Right ventricle myocardium inferior (tissue), 1 donor: ENCODE measurements around the gene RAMP3. TPM values are rescaled to one million over a fixed set of nuclear protein-coding genes. Genes with fewer than 3 reads are reported as not detected.
"Not testable (repeated sequence)": the region's sequence is repeated elsewhere in the genome, so short reads cannot be mapped to it uniquely, and the experiment has no call there.

Source experiments
- ATAC-seq: fragments of 200-7000 bp; cut with Tn5 transposase; one replicate; pipeline ENCODE4 v1.9.1; 2020; ENCODE audit warnings: mild to moderate bottlenecking, moderate library complexity
- DNase-seq: peaks from one replicate; pipeline ENCODE4 v3.0.0; 2021; ENCODE audit errors: missing footprints
- intact Hi-C: fragments of 100-400 bp; cut with DNase I; formaldehyde crosslinking; loops from one replicate; pipeline ENCODE4 v1.11.0; 2022
- total RNA-seq: library from RNA; stranded (reverse); fragmentation: NEBNext Ultra II Directional; extraction: Animal tissue kit (Norgen Biotek cat#: 25700); gene quantifications from one replicate; pipeline ENCODE4 v1.2.1, GENCODE V29; 2021
- donor health status: DM: no; HTN: yes; CAD: no; lungs with severe emphysema.

The RAMP3 gene
- total RNA-seq, 1 donor from 2014 or later = 33.8 TPM

DNA sequence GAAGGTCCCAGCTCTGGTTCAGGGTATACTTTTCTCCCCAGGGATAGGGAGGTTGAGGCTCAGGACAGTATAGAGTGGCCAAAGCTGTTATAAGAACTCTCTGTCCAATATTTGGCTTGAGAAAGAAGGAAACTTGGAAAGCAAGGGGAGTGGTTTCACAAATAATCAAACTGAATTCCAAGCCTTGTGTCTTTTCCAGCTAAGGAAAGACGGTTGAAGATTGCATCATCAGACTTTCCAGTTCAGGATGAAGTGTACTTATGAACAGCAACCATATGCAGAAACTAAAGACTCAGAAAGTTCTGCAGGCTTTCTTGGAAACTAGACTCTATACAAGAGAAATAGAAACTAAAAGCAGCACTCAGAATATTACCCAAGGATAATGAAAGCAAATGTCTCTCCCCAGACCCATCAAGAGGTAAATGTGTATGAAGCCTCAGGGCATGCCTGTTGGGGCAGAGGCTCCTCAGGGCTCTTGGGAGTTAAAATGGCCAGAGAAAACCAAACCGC is 46.4 kb downstream of the RAMP3 start:
- intact Hi-C loops = no loop called here
- peak; percentile 73 for ATAC-seq

GRCh38 chr7:45206266-45206665 is 48.7 kb downstream of the RAMP3 start:
- intact Hi-C loops, ATAC-seq, DNase-seq: not testable (repeated sequence)

More for the DNA sequence above, 46.4 kb downstream of the RAMP3 start:
- DNase-seq = no peak

DNA sequence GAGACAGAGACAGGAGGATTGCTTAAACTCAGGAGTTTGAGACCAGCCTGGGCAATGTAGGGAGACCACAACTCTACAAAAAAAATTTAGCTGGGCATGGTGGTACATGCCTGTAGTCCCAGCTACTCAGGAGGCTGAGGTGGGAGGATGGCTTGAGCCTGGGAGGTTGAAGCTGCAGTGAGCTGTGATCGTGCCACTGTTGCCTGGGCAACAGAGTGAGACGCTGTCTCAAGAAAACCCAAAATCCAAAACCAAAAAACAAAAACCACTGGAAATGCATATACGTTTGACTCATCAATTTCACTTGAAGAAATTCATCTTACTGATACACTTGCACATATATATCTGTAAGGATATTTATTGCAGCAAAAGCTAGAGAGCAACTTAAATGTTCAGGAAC is 52.3 kb downstream of the RAMP3 start:
- DNase-seq, ATAC-seq: not testable (repeated sequence)
- intact Hi-C loops = loop anchor here (2.0 kb wide), 2 partner anchors 31 to 51 kb away; no protein-coding TSS in a partner anchor

- DNase-seq = no peak
- ATAC-seq = peak; percentile 49
- intact Hi-C loops = loop anchor here (2.0 kb wide), 2 partner anchors 30 to 52 kb away; no protein-coding TSS in a partner anchor
Measured at GRCh38 chr7:45211066-45211465, 53.5 kb downstream of the RAMP3 start.

DNA sequence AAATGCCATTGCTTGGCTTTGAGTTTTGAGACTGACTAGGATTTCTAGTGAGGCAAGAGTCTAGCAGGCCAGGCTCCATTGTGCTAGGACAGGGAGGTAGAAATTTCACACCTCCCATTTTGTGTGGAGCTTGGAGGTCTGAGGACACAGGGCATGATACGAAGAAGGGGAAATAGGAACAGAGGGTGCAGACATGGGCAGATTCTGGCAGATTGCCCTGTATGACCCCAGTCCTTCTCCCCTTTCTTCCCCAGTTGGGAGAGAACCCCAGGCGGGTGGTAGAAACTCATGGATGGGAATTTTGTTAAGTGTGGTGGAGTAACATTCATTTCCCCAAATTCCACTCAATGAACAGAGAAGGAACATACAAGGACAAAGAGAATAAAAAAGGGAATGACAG is 54.4 kb downstream of the RAMP3 start:
- DNase-seq (no peak), ATAC-seq (no peak)
- intact Hi-C loops = loop anchor here (2.0 kb wide), 2 partner anchors 29 to 53 kb away; no protein-coding TSS in a partner anchor

- ATAC-seq (no peak), DNase-seq (no peak)
- intact Hi-C loops = no loop called here
Measured at GRCh38 chr7:45212606-45213005, 55.0 kb downstream of the RAMP3 start.

GRCh38 chr7:45215601-45216062 is 58.0 kb downstream of the RAMP3 start:
- ATAC-seq (no peak), DNase-seq (no peak)
- intact Hi-C loops = no loop called here

- DNase-seq = no peak
- intact Hi-C loops = no loop called here
- no peak for ATAC-seq
Measured at GRCh38 chr7:45216181-45216580, 58.6 kb downstream of the RAMP3 start.

DNA sequence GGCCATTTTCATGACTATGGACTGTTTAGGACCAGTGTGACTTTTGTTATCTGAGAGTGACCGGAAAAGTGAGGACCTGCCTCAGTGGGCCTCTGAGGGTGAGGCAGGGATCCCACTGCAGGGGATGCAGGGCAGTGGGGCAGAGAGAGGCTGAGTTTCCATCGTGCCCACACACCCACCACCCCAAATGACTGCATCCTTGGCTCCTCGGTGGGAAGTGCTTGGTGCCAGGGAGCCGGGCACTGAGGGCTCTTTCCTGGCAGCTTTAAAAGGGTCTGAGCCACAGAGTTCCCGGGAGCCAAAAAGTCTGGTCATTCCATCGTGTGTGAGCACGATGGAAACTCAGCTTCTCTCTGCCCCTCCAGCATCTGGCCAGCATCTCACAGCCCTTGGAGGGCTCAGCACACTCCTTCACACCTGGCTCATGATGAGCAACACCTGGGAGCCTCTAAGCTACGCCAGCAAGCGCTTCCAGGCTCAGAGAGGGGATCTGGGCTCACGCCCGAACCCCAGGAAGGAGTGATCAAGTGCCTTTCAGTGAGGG is 59.1 kb downstream of the RAMP3 start:
- DNase-seq (no peak), ATAC-seq (no peak)
- intact Hi-C loops = no loop called here

DNA sequence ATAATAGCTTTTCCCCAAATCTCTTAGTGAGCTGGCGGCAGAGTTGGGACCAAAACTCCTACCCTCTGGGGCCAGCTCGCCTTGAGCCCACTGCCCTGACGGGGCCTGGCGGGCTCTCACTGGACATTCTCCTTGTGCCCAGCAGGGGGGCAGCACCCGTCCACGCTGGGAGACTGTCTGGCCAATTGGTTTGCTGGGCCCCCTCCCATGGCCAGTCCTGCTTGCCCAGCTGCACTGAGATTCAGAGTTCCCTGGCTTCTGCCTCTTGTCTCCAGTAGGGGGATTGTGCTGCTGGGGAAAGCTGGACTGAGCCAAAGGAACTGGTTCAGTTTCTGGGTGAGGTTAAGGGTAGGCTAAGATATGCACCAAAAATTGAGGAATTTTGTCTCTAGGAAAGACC is 59.8 kb downstream of the RAMP3 start:
- DNase-seq = no peak
- intact Hi-C loops = no loop called here
- ATAC-seq = peak; percentile 38

- ATAC-seq (no peak), DNase-seq (no peak)
- intact Hi-C loops = no loop called here
Measured at GRCh38 chr7:45219130-45219529, 61.5 kb downstream of the RAMP3 start.

- no peak for ATAC-seq
- intact Hi-C loops = no loop called here
- DNase-seq = no peak
Measured at GRCh38 chr7:45219801-45220435, 62.3 kb downstream of the RAMP3 start.

GRCh38 chr7:45220846-45221618 is 63.4 kb downstream of the RAMP3 start:
- DNase-seq (no peak), ATAC-seq (no peak)
- intact Hi-C loops = no loop called here

DNA sequence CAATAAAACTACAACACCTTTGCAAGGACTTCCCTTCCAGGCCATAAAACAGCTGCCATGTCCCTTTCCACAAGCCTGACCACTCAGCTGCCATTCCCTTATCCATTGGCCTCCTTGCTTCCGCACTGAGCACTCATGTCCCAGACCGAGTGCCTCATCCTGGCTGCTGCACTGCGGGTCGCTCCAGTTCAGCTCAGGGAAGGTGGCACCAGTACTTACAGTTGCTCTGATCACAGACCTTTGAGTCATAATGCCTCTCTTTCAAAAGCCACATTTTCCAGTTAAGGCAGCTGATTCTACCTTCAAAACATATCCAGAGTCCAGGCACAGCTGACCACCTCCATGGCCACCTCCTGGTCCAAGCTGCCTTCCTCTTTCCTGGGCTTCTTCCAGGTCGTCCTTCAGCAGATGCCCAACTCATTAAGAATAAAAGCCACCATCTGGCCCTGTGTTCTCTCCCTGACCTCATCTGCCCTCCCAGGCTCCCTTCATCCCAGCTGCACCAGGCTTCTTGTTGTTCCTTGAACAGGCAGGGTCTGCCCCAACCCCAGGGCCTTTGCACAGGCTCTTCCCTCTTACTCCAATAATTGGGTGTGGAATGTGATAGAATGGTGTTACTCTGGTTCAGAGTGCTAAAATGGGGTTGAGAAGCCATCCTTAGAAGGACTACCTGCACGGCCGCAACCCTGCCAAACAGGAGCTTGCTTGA is 64.5 kb downstream of the RAMP3 start:
- ATAC-seq (no peak), DNase-seq (no peak)
- intact Hi-C loops = no loop called here

- DNase-seq (no peak), ATAC-seq (no peak)
- intact Hi-C loops = no loop called here
Measured at GRCh38 chr7:45223078-45223477, 65.5 kb downstream of the RAMP3 start.

DNA sequence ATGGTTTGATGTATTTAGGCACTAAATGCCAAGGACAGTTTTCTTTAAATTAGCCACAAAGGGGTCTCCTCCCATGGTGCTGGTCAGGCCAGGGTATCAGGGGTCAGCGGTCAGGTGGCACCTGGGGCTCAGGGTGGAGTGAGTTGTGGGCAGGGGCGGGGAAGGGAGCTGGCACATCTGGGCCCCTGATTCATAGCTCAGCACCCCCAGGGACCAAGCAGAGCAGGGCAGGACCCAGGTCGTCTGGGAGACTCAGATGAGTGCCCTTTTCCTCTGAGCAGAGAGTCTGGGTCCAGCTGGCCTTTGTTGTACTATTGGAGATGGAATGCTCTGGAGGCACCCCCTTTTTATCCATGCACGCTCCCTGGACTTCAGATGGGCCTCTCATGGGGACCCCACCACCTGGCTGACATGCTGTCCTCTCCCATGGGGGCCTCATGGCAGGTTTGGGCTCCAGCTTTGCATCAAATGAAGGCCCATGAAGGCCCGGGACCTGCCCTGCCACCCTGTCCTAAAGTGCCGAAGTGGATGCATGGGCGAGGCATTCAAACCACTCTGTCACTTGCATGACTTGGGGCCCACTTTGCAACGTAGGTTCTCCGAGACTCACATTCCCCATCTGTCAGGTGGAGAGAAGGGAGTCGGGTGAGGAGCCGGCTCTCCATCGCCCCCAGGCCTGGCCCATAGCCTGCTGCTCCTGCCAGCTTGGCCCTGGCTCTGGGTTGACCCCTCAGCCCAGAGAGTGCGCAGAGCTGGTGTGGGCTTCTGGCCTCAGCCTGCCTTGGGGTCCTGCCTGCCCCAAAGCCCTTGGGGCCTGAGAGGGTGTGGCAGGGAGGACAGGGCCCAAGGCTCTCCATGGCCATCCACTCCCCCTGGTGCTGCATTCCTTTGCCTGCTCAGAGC is 66.4 kb downstream of the RAMP3 start:
- intact Hi-C loops = no loop called here
- DNase-seq = no peak
- no peak for ATAC-seq

GRCh38 chr7:45224832-45225231 is 67.2 kb downstream of the RAMP3 start:
- ATAC-seq (peak; percentile 29), DNase-seq (no peak)
- intact Hi-C loops = no loop called here

DNA sequence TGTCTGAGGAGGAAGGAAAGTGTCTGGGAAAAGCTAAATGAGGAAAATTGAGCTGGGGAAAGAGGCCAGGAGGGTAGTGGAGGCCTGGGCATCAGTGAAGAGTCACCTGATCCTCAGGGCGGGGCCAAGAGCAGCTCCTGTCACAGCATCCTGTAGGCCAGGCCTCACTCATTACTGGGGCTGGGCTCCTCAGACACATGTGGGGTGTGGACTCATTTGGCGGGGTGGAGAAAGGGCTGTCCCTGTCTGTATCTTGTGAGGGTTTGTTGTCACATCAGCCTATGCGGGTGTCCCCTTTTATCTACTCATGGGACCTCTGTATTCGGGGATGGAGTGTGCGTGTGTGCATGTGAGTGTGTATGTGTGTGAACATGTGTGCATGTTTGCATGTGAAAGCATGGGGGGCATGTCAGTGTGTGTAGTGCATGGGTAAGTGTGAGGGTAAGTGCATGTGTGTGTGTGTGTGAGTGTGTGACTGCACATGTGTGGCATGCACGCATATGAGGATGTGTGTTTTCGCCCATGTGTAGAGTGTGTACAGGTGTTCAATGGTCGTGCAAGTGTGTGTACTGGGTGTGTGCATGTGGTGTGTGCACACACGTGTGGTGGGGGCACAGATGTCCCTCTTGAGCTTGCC is 67.8 kb downstream of the RAMP3 start:
- DNase-seq (no peak), ATAC-seq (no peak)
- intact Hi-C loops = no loop called here
